Measurements from ENCODE around the gene DDHD1.
"Not testable (repeated sequence)": the region's sequence is repeated elsewhere in the genome, so short reads cannot be mapped to it uniquely, and the experiment has no call there.

Gene DDHD1

DNA sequence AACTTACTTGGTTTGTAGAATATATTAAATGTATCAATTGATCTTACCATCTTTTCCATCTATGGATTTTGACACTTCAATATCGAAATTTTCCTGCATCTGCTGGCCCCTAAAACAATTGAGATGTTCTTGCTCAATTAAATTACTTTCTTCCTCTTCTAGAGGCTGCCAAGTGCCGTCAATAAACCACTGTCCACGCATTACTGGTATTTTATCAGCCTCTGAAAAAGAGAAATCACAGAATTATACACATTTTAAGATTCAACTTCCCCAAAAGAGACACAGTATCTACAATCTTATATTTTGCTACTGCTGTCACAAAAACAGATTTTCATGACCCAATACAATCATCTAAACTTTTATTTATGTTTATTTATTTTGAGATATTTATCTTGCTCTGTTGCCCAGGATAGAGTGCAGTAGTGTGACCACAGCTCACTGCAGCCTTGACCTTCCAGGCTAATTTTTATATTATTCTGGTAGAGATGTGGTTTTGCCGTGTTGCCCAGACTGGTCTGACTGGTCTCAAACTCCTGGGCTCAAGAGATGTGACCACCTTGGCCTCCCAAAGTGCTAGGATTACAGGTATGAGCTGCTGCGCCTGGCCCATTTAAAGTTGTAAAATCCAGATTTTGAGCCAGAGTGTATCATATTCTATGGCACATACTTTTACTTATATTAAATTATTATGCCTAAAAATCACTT is 49.3 kb downstream of the DDHD1 start:
- DNase-seq: no peak

DNA sequence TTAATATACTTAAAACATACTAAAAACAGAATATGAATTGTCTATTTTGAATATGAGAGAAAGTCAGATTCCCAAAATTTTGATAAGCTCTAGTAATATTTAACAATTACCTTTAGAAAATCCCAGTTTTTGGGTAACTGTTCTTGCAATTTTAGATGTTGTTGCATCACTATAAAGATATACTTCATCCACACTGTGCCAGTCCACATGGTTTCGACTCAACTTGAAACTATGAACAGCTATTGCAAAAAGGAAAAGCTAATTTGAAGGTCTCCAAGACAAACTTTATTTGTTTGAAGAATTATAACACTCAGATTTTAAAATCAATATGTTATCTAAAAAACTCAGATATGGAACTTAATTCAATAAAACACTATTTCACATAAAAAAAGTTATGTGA is 59.9 kb downstream of the DDHD1 start:
- DNase-seq: no peak

DNA sequence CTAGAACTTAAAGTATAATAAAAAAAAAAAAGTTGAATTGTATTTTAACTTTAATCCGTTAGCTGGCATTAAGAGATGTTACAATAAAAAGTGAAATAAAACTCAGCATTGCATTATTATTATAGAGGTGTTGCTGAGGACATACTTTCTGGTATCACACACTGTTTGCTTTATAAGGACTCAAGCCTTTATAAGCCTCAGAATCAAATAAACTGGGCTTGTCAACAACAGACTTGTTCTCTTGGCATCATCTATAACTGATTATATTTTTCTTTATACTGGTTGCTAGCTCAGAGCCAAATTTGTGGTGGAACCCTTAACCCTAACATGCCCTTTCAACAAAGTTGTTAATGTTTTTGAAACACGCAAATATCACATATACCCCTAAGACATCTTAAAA is 62.3 kb downstream of the DDHD1 start:
- no peak for DNase-seq

DNA sequence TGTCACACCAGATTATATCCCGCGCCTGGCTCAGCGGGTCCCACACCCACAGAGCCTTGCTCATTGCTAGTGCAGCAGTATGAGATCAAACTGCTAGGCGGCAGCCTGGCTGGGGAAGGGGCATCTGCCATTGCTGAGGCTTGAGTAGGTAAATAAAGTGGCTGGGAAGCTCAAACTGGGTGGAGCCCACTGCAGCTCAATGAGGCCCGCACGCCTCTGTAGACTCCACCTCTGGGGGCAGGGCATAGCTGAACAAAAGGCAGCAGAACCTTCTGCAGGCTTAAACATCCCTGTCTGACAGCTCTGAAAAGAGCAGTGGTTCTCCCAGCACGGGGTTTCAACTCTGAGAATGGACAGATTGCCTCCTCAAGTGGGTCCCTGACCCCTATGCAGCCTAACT is 68.2 kb downstream of the DDHD1 start:
- DNase-seq: not testable (repeated sequence)

DNA sequence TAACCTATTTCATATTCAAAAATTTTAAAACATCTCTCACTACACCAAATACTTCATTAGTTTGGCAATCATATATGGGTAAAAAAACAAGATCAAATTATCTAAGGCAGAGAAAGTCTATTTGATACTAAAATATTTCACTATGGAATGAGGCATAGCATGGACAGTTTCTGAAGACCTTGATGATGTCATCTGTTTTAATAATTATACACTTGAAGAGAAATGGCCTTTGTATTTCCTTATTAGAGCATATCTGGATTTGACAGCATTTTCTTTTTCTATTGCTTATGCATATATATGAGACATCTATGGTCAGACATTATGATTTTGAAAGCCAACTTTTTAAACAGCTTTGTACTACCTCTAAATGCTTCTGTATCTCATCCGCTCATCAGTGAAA is 88.6 kb downstream of the DDHD1 start:
- DNase-seq: no peak

DNA sequence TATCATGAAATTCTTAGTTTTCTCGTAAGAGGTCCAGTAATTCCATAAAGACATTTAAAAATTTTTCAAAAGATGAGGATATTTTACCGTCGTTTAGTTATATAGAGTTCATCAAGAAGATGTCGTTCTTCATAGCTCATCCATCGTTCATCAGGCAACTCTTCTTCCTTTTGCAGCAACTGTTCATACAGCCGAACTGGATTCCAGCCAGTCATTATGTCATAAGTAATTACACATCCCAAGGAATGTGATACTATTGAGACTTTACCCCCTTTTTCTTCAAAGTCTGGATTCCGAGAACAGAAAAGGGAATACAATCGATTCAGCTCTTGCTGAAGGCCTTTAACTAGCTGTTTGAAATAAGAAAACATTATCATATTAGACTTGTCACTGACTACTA is 90.3 kb downstream of the DDHD1 start:
- no peak for DNase-seq

DNA sequence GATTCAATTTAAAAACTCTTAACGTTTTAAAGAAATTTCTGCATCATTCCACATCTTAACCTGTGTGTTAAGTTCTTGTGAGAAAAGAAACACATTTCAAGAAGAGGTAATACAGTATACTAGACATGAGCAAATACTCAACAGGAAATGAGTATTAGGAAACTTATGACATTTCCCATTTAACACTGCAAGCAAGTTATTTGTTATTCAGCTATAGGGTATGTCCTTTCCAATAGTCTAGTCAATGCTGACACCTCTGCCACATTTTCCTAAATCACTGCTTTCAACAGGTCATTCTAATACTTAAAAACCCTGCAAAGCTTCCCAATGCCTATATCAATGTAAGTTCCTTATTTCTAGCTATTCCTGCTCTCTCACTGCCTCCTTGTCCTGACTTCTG is 93.1 kb downstream of the DDHD1 start:
- DNase-seq: no peak

DNA sequence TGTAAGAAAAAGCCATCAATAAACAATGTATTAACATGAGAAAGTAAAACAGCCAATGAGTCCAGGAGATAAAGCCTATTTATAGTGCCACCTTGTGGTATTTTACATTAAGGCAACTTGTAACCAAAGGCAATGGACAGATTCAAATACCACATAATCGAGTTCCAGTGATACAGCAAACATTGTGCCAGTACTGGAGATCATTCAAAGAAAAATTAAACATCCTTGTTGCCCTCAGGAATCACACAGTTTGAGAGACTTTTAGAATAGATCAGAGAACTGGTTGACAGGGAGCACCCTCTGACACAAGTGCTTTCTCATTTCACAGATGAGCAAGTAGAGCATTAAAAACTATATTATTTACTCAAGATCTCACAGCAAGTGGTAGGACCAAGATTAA is 98.1 kb downstream of the DDHD1 start:
- peak; percentile 64 for DNase-seq

DNA sequence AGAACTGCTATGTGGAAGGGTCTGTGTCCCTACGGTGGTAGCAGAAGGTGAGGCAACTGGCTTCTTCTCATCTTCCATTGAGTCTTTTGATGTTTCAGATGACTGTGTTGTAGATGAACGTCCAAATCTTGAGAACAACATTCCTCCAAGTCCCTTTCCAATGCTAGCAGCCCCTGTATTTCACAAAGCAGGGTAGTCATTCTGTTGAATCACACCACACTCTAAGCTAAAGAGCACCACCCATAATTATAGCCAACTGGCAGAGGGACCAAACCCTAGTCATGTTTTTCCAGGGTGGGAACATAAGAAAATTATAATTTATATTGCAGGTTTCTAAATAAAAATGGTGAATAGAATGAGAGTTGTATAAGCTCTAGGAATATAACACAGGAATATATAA is 98.7 kb downstream of the DDHD1 start:
- DNase-seq: no peak

DNA sequence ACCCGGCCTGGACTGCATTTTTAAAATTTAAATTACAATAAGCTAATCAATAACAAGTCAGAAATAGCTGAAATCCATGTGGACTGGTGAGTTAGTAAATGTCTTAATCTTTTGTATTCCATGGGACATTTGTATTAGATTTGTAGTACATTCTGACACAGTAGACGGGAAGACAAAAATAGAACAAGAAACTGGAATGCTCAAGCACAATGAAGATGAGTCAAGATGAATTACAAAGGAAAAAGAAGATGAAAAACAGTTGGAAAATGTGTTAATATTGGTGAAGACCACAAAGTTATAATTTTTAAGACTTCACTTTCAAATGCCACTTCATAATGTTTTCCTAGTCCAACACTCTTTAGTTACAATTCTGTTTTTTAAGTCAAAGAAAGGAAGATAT is 104.5 kb downstream of the DDHD1 start:
- no peak for DNase-seq

DNA sequence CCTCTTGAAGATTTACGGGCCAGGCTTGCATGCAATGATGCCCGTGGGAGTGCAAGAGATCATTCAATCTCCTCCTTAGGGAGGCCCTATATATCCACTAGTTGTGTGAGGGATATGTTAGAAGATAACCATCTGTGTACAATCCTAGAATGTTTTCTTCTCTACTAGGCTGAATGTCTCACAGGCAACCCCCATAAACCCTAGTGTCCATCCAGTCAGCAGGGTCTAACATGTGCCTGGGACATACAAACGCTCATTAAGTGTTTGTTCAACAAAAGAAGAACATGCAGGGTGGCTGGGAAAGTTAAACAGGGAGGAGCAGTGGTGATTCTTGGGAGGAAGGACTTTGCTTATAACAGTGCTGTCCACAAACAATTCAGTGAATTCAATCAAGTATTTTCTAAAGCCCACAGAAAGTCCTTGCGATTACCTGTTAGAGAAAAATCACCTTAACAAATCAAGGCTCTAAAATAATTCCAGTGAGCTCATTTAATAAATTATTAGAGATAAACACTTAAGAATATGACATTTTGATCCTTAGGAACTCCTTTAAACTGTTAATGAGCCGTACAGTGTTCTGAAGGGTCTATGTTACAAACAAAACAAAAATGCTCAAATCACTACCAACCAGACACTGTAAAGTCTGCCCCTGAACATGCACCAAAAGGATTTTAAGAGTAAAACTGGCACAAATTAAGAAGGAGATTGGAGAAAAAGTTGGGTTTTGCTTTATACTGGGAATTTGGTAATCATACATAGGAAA is 105.6 kb downstream of the DDHD1 start:
- no peak for DNase-seq

DNA sequence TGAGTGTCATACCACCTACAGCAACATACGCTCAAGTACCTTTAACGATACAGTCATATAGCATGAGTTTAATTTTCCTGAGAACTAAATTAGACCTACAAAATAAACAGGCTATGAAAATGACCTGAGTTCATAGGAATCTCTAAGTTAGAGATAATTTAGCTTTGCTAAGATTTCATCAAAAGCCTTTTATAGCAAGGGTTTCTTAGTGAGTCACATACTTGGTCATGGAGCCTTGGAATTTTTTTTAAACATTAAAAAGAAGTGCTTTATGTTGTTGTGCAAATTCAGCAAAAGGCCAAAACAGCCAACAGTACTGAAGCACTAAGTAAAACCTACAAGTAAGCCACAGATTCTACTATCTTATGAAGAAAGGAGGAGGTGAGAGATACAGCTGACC is 108.6 kb downstream of the DDHD1 start:
- DNase-seq: no peak

DNA sequence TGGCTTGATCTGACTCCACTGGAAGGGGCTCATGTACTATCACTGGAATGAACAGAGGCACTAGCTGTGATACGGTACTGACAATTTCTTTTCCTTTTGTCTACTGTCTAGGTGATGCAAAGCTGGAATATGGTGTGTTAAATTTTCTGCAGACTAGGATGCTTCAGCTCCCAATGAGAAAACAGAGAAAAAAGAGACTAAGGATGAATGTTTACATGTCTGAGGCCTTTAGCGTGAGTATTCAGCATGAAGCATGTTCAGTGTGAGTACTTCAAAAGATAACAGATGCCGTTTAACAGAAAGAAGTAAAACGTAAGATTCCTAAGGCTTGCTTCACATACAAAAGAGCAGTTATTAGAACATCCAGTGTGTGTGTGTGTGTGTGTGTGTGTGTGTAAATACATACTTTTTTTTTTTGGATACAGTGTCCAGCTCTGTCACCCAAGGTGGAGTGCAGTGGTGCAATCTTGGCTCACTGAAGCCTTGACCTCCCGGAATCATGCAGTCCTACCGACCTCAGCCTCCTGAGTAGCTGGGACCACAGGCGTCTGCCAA is 110.0 kb downstream of the DDHD1 start:
- DNase-seq: no peak

DNA sequence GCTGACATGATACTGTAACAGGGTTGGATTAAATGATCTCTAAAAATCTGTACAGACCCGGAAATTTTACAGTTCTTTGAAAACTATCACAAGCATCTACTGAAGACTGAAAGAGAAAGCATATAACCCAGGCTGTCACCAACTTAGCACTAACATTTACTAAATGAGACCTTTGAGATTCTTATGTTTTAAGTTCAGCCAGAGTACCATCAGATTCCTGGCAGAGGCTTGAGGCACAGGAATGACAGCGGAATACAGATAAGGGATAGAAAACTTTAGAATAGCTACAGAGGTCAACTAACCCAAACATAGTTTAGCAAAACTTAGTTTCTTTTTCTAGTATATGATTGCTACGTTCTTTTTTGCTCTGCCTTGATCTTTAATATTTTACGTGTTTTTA is 110.6 kb downstream of the DDHD1 start:
- DNase-seq: no peak

DNA sequence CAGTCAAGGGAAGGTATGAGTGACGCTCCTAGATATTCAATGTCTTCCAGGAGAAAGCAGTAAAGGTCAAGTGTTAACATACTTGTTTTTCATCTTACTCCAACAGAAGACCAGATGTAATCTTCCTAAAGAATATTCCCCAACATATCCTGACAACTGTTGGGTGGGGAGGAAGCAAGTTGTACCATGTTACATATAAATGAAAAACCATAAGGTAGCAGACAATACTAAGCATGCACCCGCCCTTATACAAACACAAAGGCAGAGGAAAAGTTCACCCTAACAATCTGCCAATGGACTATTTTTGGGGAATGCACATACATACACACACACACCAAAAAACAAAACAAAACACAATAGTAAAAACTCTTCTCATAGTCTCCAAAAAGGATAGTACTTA is 112.1 kb downstream of the DDHD1 start:
- no peak for DNase-seq

DNA sequence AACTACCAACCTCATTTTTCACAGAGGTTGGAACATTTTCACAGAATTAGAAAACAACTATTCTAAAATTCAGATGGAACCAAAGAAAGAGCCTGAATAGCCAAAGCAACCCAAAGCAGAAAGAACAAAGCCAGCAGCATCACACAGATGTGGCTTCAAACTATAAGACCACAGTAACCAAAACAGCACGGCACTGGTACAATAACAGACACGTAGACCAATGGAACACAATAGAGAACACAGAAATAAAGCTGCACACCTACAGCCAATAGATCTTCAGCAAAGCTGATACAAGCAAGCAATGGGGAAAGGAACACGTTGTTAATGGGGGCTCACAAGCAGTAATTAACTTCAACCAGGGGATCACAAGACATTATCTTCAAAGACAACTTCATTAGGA is 114.5 kb downstream of the DDHD1 start:
- DNase-seq: no peak

DNA sequence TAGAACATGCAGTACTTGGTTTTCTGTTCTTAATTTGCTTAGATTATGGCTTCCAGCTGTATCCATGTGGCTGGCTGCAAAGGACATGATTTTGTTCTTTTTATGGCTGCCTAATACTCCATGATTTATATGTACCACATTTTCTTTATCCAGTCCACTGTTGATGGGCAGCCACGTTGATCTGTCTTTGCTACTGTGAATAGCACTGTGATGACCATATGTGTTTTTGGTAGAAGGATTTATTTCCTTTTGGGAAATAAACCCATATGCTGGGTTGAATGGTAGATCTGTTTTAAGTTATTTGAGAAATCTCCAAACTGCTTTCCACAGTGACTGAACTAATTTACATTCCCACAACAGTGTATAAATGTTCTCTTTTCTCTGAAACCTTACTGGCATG is 116.1 kb downstream of the DDHD1 start:
- no peak for DNase-seq

DNA sequence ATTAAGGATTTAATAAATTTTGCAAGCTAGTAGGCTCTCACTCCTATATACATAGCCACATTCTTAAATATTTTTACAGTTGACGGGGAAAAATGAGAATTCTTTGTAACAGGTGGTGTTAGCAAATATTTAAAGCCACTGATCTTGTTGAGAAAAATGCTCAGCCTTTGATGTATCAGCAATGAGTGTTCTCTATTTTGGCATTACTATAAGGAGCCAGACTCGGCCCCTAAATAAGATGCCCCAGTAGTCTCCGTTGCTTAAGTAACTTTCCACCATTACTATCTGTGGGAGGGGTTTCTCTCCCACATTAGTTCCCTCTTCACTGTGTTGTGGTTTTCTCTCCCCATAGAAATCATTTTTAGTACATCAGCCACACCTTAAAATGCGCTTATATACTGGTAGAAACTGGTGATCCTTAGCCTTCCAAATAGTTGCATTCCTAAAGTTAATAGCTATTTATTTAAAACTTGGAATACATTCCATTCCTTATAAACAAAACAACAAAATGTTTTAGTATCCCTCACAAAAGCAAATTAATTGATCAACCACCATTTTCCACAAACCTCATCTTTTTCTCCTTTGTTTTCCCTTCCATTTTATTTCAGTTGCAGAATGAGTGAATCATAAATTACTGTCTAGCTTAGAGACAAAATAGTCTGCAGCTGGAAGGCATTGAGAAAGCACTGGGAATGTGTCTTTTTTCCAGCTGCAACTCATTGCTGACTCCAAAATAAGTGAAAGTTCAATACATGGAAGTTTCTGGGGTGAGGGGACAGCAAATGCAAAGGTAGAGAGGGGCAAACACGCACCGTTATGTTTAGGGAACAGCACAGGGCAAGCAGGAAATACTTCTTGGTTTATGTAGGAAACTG is 117.5 kb downstream of the DDHD1 start:
- no peak for DNase-seq

DNA sequence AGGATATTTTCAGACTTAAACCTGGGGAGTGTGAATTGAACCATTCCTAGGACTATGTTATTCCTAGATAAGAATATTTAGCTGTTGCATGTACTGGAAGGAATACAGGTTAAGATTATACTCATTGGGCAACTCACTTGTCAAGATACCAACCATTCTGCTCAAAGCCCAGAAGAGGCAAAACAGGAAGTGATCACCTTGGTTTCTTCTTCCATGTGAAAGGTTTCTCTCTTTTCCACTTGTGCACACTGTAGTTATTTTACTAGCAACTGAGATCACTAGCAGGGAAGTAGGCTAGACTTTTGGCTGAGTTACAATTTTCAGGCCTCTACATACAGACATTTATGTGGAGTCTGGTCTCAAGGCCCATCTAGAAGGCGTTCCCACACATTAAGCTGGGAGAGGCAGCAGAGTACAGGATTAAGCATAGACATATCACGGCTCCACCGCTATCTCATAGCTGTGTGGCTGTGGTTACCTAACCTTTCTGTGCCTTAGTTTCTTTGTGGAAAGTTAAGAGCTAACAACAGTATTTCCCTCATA is 118.4 kb downstream of the DDHD1 start:
- no peak for DNase-seq

DNA sequence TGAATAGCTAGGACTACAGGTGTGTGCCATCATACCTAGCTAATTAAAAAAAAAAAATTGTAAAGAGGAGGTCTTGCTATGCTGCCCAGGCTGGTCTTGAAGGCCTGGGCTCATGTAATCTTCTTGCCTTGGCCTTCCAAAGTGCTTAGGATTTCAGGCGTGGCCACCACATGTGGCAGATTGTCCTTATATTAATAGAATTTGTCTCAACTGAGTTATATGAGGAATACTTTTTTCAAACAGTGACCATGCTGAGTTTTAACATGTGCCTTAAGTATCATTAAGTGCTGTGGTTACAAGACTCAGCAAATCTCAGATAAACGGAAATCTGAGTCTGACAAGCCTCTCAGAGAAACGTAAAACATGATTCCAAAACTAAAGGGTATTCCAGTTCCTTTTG is 119.1 kb downstream of the DDHD1 start:
- no peak for DNase-seq

DNA sequence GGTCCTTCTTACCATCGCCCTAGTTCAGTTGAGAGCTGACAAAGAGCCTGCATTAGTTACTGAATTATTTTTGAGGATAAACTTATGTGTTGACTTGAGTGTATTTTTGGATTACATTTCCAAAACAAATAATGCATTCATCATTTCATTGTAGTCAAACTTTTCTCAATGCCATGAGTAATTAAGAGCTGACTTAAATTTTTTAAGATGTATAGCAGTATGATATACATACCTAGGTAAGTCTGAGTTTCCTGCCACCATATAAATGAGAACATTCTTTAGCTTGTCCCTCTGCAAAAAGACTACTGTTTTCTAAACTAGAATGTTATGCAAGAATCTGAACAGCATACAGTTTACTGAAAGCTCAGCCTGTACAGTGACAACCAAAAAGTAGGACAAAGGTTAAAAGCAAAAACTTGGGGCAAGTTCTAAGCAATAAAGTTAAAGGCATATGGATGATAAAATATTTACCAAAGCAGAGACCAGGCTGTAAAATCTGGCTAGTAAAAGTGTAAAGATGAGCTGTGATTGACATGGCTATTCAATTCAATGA is 120.2 kb downstream of the DDHD1 start:
- no peak for DNase-seq

DNA sequence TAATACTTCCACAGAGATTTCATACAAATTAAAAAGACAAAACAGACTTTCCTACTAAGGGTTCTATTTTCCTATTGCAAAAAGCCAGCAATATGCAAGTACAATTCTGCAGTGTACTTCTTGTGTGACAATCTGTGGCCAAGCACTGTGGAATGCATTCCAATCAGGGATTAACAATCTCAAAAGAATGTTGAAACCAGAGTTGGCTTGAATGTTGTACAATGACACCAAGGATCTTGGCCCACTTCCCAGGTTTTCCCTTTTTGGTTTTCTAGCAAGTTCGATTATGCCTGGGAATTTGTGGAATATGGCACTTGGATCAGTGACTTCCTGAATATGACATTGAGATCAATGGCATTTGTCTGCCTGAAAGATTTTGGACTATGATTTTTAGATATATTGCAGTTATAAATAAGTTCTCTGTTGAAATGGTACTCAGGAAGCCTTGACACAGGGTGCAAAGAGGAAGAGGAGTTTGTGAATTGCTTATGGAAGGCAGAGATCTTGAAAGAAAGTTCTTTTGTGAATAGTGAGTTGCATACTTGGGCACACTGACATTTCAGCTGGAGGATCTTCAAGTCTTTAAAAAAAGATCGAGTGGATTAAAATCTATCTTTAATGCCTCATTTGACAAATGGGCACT is 120.8 kb downstream of the DDHD1 start:
- DNase-seq: no peak

All from NCI-H2171 treated with DMSO at 0.1 percent for 48 hours (cell line).